A673 (cell line): ENCODE measurements around the gene RACGAP1. TPM values are rescaled to one million over a fixed set of nuclear protein-coding genes. Genes with fewer than 3 reads are reported as not detected.

Experiments used
- BruUV-seq: library from RNA; stranded (reverse); fragments of 400-500 nt; replicated peaks from 2 replicates; lab custom pipeline; 2021; lab: Mats Ljungman, UMichigan
- CTCF ChIA-PET: fragments of 300-600 bp; sonication (Branson Sonifier 250); formaldehyde crosslinking; loops from one replicate; lab custom pipeline; 2022; ENCODE audit warnings: antibody characterized with exemption; lab: Charles Lee
- POLR2A ChIA-PET: fragments of 300-600 bp; sonication (Branson Sonifier 250); formaldehyde crosslinking; loops from one replicate; lab custom pipeline; 2022; ENCODE audit warnings: antibody characterized with exemption; ENCODE audit not compliant: low non-redundant PET; lab: Charles Lee
- DNase-seq: peaks from one replicate; pipeline ENCODE4 v3.0.0-alpha.2; 2015; ENCODE audit warnings: low spot score
- H3K27ac ChIP-seq: fragments of 200-600 bp; sonication (generic); 2 replicates; pipeline ENCODE4 v1.5.1; 2016; ENCODE audit warnings: mixed run types, low read depth, mild to moderate bottlenecking, mixed read lengths, antibody characterized with exemption, low read length; ENCODE audit not compliant: poor library complexity, severe bottlenecking
- H3K27me3 ChIP-seq: fragments of 200-600 bp; sonication (generic); replicated peaks from 2 replicates; pipeline ENCODE4 v1.6.1; 2017; ENCODE audit warnings: mixed run types, low read depth, mild to moderate bottlenecking, mixed read lengths, antibody characterized with exemption, low read length; ENCODE audit not compliant: insufficient read depth, poor library complexity
- H3K36me3 ChIP-seq: fragments of 200-600 bp; sonication (generic); 2 replicates; pipeline ENCODE4 v1.6.1; 2016; ENCODE audit warnings: mixed run types, mild to moderate bottlenecking, mixed read lengths, antibody characterized with exemption, low read length; ENCODE audit not compliant: insufficient read depth, poor library complexity, severe bottlenecking
- H3K4me1 ChIP-seq: fragments of 200-600 bp; sonication (generic); 2 replicates; pipeline ENCODE4 v1.6.1; 2017; ENCODE audit warnings: mixed run types, mild to moderate bottlenecking, mixed read lengths, antibody characterized with exemption, low read length; ENCODE audit not compliant: insufficient read depth, poor library complexity, severe bottlenecking
- H3K4me3 ChIP-seq: fragments of 200-600 bp; sonication (generic); 2 replicates; pipeline ENCODE4 v1.5.1; 2016; ENCODE audit warnings: low read depth, mixed run types, mild to moderate bottlenecking, mixed read lengths, low read length; ENCODE audit not compliant: poor library complexity, severe bottlenecking
- H3K9me3 ChIP-seq: fragments of 200-600 bp; sonication (generic); 2 replicates; pipeline ENCODE4 v1.6.1; 2016; ENCODE audit warnings: mixed run types, low read depth, mild to moderate bottlenecking, mixed read lengths, antibody characterized with exemption, low read length; ENCODE audit not compliant: poor library complexity, severe bottlenecking
- EZH2 ChIP-seq: fragments of 200-600 bp; sonication (generic); IDR thresholded peaks from 2 replicates; pipeline ENCODE4 v1.6.1; 2017; ENCODE audit warnings: borderline replicate concordance, low read depth, mild to moderate bottlenecking, mixed read lengths, antibody characterized with exemption, low read length; ENCODE audit not compliant: poor library complexity, severe bottlenecking
- intact Hi-C: fragments of 100-400 bp; cut with micrococcal nuclease; formaldehyde crosslinking; loops from one replicate; pipeline ENCODE4 v1.10.0; 2022; ENCODE audit not compliant: unreplicated experiment
- total RNA-seq: library from RNA; stranded (reverse); gene quantifications from 2 replicates; pipeline ENCODE4 v1.2.3, GENCODE V29; 2021
- TF ChIP-seq, protein P1 (sequence below): fragments of 300-800, 200-600 bp; sonication (generic); conservative IDR thresholded peaks from 2 replicates; pipeline ENCODE4 v1.5.1; 2017; ENCODE audit warnings: low read depth, mild to moderate bottlenecking, antibody characterized with exemption, low read length, moderate library complexity, mixed read lengths

Gene RACGAP1
- total RNA-seq, 1 experiment from 2014 or later: 173 TPM

DNA sequence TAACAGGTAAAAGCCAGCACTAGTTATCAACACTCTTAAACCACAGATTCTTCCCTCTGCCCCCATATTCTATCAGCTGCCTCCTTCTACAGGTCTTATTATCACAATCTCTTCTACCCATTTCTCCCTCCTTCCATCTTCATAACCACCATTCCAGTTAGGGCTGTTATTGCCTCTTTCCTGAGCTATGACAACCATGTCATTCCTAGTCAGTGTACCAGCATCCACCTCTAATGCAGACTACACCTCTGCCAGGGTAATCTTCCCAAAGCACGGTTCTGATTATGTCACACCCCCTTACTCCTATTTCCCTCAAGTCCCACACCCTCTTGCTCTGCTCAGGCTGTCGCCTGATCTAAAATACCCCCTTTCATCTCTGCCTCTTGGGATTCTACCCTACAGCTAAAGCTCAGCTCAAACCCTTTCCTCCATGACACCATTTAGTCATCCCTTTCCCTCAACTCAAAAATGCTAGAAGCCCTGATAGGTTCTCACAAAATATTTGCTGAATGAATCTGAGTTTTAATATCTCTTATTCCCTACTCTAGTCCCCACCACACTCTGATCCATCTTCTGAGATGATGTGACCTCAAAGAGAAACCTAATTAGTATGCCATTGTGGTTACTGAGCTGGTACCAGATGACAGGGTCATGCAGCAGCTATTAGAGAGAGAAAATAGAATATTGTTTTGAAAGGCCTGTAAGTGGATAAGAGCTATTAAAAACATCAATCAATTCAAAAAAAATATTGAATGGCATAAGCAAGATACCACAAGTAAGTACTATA, 11.7 kb downstream of the RACGAP1 start:
- Histone ChIP-seq H3K4me3 (no peak overlapping the region), H3K9me3 (no peaks in the 10 kb centered on the region), H3K4me1 (peaks cover 13% of the 10 kb centered on the region), H3K27ac (no peak overlapping the region), H3K36me3 (peaks cover 58% of the 10 kb centered on the region), H3K27me3 (no peaks in the 10 kb centered on the region)
- CTCF ChIA-PET: no interaction called here
- intact Hi-C loops: no loop called here
- TF ChIP-seq EZH2: no peak
- TF ChIP-seq, protein P1, sequence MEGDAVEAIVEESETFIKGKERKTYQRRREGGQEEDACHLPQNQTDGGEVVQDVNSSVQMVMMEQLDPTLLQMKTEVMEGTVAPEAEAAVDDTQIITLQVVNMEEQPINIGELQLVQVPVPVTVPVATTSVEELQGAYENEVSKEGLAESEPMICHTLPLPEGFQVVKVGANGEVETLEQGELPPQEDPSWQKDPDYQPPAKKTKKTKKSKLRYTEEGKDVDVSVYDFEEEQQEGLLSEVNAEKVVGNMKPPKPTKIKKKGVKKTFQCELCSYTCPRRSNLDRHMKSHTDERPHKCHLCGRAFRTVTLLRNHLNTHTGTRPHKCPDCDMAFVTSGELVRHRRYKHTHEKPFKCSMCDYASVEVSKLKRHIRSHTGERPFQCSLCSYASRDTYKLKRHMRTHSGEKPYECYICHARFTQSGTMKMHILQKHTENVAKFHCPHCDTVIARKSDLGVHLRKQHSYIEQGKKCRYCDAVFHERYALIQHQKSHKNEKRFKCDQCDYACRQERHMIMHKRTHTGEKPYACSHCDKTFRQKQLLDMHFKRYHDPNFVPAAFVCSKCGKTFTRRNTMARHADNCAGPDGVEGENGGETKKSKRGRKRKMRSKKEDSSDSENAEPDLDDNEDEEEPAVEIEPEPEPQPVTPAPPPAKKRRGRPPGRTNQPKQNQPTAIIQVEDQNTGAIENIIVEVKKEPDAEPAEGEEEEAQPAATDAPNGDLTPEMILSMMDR: no peak
- POLR2A ChIA-PET: interaction anchor here (0.9 kb wide), 1 partner anchor 23 kb away, joined by 6 read pairs; no protein-coding TSS in a partner anchor
- DNase-seq: no peak
- BruUV-seq: no TSS peak

DNA sequence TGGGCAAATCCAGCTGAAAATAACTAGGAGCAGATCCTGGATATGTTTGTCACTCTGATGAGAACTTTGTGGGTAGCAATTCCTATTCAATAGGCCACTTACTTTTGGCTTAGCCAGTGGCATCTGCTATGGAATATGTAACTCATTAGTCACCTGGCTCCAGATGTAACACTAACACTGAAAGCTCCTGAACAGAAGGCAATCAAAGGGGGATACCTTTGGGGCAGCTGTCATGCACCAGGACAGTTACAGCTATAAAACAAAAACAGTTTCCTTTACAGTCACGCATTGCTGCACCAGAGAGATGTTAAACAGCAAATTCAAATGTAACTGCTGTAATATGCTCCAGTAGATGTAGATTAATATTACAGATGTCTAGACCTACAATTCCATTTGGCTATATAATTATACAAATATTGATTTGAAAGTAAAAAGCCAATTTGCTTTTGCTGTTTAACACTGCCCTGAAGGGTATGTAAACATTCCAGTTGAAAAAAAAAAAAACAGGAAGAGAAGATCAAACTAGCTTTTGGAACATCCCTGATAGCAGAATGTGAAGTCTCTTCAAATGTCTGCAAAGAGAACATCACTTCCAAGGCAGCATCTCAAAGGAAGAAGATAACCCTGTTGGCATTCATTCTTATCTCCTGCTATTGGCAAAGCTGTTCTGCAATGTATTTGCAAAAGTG, 18.4 kb downstream of the RACGAP1 start:
- ChIA-PET POLR2A (no interaction called here), CTCF (no interaction called here)
- Histone ChIP-seq H3K27ac (no peak overlapping the region), H3K36me3 (peaks cover 83% of the 10 kb centered on the region), H3K4me3 (no peak overlapping the region), H3K27me3 (no peaks in the 10 kb centered on the region), H3K9me3 (no peaks in the 10 kb centered on the region), H3K4me1 (no peaks in the 10 kb centered on the region)
- DNase-seq: no peak
- intact Hi-C loops: no loop called here
- BruUV-seq: no TSS peak
- TF ChIP-seq, protein P1: no peak
- no peak for TF ChIP-seq EZH2

DNA sequence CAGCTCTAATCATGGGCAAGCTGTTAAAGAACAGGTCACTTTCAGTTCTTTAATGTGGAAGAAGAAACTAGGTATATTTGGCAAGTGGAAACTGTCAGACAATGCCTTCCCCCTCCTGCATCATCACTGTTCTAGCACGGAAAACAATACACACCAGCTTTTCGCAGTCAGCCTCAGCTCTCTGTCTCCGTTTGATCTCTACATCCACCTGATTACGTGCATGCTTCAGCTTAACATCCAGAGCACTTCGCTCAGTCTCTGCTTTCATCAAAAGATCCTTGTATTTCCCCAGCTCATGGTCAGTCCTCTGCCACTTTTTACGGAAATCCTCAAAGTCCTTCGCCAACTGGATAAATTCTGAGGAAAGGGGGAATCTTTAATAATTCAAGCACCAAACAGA, 19.0 kb downstream of the RACGAP1 start:
- no peaks in the 10 kb centered on the region for H3K4me1 ChIP-seq
- H3K27ac ChIP-seq: no peak overlapping the region
- no TSS peak for BruUV-seq
- CTCF ChIA-PET: interaction anchor here (0.7 kb wide), 1 partner anchor 24 kb away, joined by 4 read pairs; no protein-coding TSS in a partner anchor
- H3K36me3 ChIP-seq: peaks cover 89% of the 10 kb centered on the region
- intact Hi-C loops: no loop called here
- H3K27me3 ChIP-seq: no peaks in the 10 kb centered on the region
- POLR2A ChIA-PET: no interaction called here
- DNase-seq: no peak
- TF ChIP-seq, protein P1: no peak
- no peak for TF ChIP-seq EZH2
- H3K4me3 ChIP-seq: no peak overlapping the region
- H3K9me3 ChIP-seq: no peaks in the 10 kb centered on the region
